Karpas-422 (cell line): ENCODE data around the gene PLA2G2F. TPM values are rescaled to one million over a fixed set of nuclear protein-coding genes. Genes with fewer than 3 reads are reported as not detected.

Experiments used
- DNase-seq: peaks from one replicate; pipeline ENCODE4 v3.0.0-alpha.2; 2015
- H2AFZ ChIP-seq: fragments of 200-600 bp; sonication (generic); 2 replicates; pipeline ENCODE4 v1.6.1; 2014; ENCODE audit warnings: antibody characterized with exemption, low read length, mixed read lengths
- H3K27ac ChIP-seq: fragments of 200-600 bp; sonication (generic); 2 replicates; pipeline ENCODE4 v1.5.1; 2014; ENCODE audit warnings: mild to moderate bottlenecking, low read length, moderate library complexity
- H3K27me3 ChIP-seq: fragments of 200-600 bp; sonication (generic); 2 replicates; pipeline ENCODE4 v1.6.1; 2014; ENCODE audit warnings: low read length, mixed read lengths
- H3K36me3 ChIP-seq: fragments of 200-600 bp; sonication (generic); 2 replicates; pipeline ENCODE4 v1.6.1; 2014; ENCODE audit warnings: low read length, mixed read lengths; ENCODE audit not compliant: insufficient read depth
- H3K4me1 ChIP-seq: fragments of 200-600 bp; sonication (generic); 2 replicates; pipeline ENCODE4 v1.6.1; 2014; ENCODE audit warnings: mild to moderate bottlenecking, low read length, mixed read lengths
- H3K4me2 ChIP-seq: fragments of 200-600 bp; sonication (generic); 2 replicates; pipeline ENCODE4 v1.6.1; 2014; ENCODE audit warnings: low read length, low read depth, mild to moderate bottlenecking; ENCODE audit not compliant: poor library complexity, severe bottlenecking
- H3K4me3 ChIP-seq: fragments of 200-600 bp; sonication (generic); 2 replicates; pipeline ENCODE4 v1.5.1; 2014; ENCODE audit warnings: mild to moderate bottlenecking, antibody characterized with exemption, low read length, mixed read lengths
- H3K79me2 ChIP-seq: fragments of 200-600 bp; sonication (generic); 2 replicates; pipeline ENCODE4 v1.6.1; 2014; ENCODE audit warnings: mild to moderate bottlenecking, low read length, mixed read lengths
- H3K9ac ChIP-seq: fragments of 200-600 bp; sonication (generic); 2 replicates; pipeline ENCODE4 v1.6.0; 2014; ENCODE audit warnings: low read length
- H3K9me2 ChIP-seq: fragments of 200-600 bp; sonication (generic), shearing (Covaris generic); replicated peaks from 2 replicates; pipeline ENCODE4 v1.6.0; 2014; ENCODE audit warnings: mild to moderate bottlenecking, low read length, moderate library complexity; ENCODE audit not compliant: insufficient read depth
- H3K9me3 ChIP-seq: fragments of 300-700, 200-600 bp; sonication (generic); 2 replicates; pipeline ENCODE4 v1.6.1; 2014; ENCODE audit warnings: low read length, mixed read lengths
- H4K20me1 ChIP-seq: fragments of 200-600 bp; sonication (generic); 2 replicates; pipeline ENCODE4 v1.6.1; 2014; ENCODE audit warnings: mild to moderate bottlenecking, antibody characterized with exemption, low read length, low read depth; ENCODE audit not compliant: insufficient read depth
- total RNA-seq: library from RNA; depleted of rRNA; stranded (reverse); fragments of >200 nt; shearing (Covaris generic); gene quantifications from 2 replicates; pipeline ENCODE4 v1.2.3, GENCODE V29; 2014; ENCODE audit warnings: low replicate concordance

Gene PLA2G2F
- total RNA-seq, 1 experiment from 2014 or later: not detected

DNA sequence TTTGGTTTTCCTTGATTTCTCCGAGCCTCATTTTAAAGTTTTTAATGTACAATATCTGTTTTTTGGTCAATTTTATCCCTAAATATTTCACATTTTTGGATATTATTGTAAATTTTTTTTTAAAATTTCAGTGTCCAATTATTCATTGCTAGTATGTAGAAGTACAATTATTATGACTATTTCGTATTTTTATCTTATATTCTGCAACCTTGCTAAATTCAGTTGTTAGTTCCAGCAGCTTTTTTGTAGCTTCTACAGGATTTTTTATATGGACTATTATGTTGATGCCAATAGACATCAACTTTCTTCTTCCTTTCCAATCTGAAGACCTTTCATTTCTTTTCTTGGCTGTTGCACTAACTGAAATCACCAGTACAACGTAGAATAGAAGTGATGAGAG is 4.1 kb upstream of the PLA2G2F start:
- DNase-seq: no peak
- H3K9me3 ChIP-seq: no peaks in the 10 kb centered on the region; the same call in 1 of the 2 replicates
- H3K4me2 ChIP-seq: no peak overlapping the region
- H3K27ac ChIP-seq: no peak overlapping the region
- no peaks in the 10 kb centered on the region for H3K27me3 ChIP-seq
- H3K9ac ChIP-seq: no peak overlapping the region
- H3K4me1 ChIP-seq: no peaks in the 10 kb centered on the region
- H3K9me2 ChIP-seq: no peaks in the 10 kb centered on the region
- H3K79me2 ChIP-seq: no peaks in the 10 kb centered on the region
- H3K4me3 ChIP-seq: no peak overlapping the region
- no peak overlapping the region for H2AFZ ChIP-seq
- no peaks in the 10 kb centered on the region for H3K36me3 ChIP-seq
- H4K20me1 ChIP-seq: no peaks in the 10 kb centered on the region

DNA sequence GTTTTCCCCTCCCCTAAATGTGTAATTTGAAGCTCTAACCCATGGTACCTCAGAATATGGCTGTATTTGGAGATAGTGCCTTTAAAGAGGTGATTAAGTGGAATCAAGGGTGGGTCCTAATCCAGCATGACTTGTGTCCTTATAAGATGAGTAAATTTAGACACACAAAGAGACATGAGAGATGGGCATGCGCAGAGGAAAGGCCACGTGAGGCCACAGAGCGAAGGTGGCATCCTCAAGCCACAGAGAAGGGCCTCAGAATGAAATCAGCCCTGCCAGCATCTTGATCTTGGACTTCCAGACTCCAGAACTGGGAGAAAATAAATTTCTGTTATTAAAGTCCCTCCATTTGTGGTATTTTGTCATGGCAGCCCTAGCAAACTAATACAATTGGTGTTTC is 2.9 kb upstream of the PLA2G2F start:
- H3K9me3 ChIP-seq: no peaks in the 10 kb centered on the region
- no peaks in the 10 kb centered on the region for H3K79me2 ChIP-seq
- H3K27ac ChIP-seq: no peak overlapping the region
- no peak for DNase-seq
- no peaks in the 10 kb centered on the region for H3K36me3 ChIP-seq
- no peak overlapping the region for H3K4me2 ChIP-seq
- no peak overlapping the region for H3K9ac ChIP-seq
- no peaks in the 10 kb centered on the region for H3K9me2 ChIP-seq
- H3K4me1 ChIP-seq: no peaks in the 10 kb centered on the region
- no peak overlapping the region for H3K4me3 ChIP-seq
- H2AFZ ChIP-seq: no peak overlapping the region
- H4K20me1 ChIP-seq: no peaks in the 10 kb centered on the region
- H3K27me3 ChIP-seq: no peaks in the 10 kb centered on the region

DNA sequence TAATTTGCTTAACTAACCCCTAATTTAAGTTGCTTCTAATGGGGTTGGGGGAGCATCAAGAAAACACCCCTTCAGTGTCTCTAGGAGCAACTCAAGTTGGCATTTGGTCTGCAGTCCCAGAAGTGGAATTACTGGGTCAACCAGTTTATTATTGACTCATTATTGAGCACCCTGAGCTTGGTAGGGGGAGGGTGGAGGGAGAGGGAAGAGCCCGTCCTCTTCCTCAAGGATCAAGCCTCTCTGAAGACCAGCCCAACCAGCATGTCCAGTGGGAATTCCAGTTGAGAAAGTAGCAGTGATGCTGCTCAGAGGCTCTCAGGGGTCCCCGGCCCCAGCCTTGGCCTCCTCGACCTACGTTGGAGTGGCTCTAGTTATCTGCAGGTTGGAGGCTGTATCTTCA is 2.1 kb upstream of the PLA2G2F start:
- no peak overlapping the region for H3K4me3 ChIP-seq
- DNase-seq: no peak
- no peak overlapping the region for H3K4me2 ChIP-seq

DNA sequence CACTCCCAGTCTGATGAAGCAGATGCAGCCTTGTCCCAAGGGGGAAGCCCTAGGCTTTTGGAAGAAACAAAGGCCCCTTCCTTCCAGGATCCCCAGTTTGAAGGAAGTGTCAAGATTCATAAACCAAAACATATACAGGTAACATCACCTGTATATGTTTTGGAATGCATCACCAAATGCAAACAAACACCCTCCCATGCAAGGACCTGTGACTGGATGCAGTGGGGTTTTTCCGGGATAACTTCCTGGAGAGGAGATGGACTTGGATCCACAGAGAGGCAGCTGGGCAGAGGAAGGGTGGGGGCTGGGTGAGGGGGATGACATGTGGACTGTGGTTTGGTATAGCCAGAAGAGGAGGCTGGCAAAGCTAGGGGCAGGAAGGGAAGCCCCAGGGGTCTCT is 1.5 kb upstream of the PLA2G2F start:
- H3K4me1 ChIP-seq: no peaks in the 10 kb centered on the region
- no peak overlapping the region for H2AFZ ChIP-seq
- no peaks in the 10 kb centered on the region for H3K36me3 ChIP-seq
- H3K9me2 ChIP-seq: no peaks in the 10 kb centered on the region
- no peaks in the 10 kb centered on the region for H4K20me1 ChIP-seq
- DNase-seq: no peak
- no peak overlapping the region for H3K27ac ChIP-seq
- H3K9ac ChIP-seq: no peak overlapping the region
- no peaks in the 10 kb centered on the region for H3K27me3 ChIP-seq
- no peak overlapping the region for H3K4me3 ChIP-seq
- no peaks in the 10 kb centered on the region for H3K79me2 ChIP-seq
- H3K4me2 ChIP-seq: no peak overlapping the region
- H3K9me3 ChIP-seq: no peaks in the 10 kb centered on the region

More for the DNA sequence above, 2.1 kb upstream of the PLA2G2F start:
- H3K9me3 ChIP-seq: no peaks in the 10 kb centered on the region
- H4K20me1 ChIP-seq: no peaks in the 10 kb centered on the region
- no peaks in the 10 kb centered on the region for H3K27me3 ChIP-seq
- H3K36me3 ChIP-seq: no peaks in the 10 kb centered on the region
- no peaks in the 10 kb centered on the region for H3K9me2 ChIP-seq
- no peaks in the 10 kb centered on the region for H3K79me2 ChIP-seq
- no peak overlapping the region for H3K9ac ChIP-seq
- H3K4me1 ChIP-seq: no peaks in the 10 kb centered on the region
- no peak overlapping the region for H3K27ac ChIP-seq
- H2AFZ ChIP-seq: no peak overlapping the region

DNA sequence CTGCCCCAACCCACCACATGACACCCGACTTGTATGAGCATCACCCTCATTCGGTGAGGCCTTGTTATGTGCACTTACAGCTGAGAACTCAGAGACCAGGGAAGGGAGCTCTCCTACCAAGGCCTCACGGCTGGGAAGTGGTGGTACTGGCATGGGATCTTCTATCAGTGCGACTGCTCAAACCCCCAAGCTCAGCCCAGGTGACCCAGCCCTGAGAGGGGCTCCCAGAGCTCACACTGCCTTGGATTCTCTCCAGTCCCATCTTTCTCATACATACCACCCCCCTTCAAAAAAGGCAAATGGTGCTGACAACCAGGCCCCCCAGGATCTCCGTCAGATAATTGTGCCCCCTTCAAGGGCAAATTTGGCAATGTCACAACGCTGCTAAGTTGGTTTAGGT is 777 bp upstream of the PLA2G2F start:
- no peaks in the 10 kb centered on the region for H3K4me1 ChIP-seq
- no peak overlapping the region for H3K27ac ChIP-seq
- no peak for DNase-seq
- H3K36me3 ChIP-seq: no peaks in the 10 kb centered on the region
- no peak overlapping the region for H3K4me2 ChIP-seq
- no peaks in the 10 kb centered on the region for H3K9me3 ChIP-seq
- H3K27me3 ChIP-seq: no peaks in the 10 kb centered on the region
- H3K79me2 ChIP-seq: no peaks in the 10 kb centered on the region
- no peak overlapping the region for H2AFZ ChIP-seq
- H3K9me2 ChIP-seq: no peaks in the 10 kb centered on the region
- no peak overlapping the region for H3K9ac ChIP-seq
- no peaks in the 10 kb centered on the region for H4K20me1 ChIP-seq
- H3K4me3 ChIP-seq: no peak overlapping the region

DNA sequence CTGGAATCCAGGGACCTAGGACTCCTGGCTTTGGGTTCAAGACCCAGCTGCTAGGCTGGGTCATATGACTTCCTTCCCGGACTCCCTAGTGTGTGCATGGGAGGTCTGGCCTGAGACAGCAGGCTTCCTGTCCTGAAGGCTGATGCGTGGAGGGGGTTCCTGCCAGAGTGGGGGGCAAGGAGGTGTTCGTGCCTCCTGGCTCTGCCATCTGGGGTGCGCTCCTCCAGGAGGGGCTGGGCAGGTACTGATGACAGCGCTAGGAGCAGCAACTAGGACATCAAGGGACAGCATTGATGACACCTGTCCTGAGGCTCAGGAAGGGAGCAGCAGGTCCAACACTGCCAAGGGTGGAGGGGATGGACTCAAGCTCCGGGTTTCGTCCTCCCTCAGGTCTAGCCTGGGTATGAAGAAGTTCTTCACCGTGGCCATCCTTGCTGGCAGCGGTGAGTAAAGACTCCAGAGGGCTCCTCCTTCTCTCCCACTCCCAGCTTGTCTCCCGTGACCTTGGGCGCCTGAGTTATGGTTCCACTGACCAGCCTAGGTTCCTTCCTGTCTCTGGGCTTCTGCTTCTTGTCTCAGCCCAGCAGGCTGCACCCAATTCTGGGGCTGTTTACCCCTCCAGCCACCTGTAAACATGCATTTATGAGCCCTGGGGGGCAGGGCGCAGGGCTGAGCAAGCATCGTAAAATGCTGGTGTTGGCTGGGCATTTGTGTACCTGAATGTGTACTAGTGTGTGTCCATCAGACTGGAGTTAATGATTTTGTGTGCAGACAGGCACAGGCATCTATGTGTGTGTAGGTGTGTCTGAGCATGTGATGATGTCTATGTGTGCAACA is 871 bp downstream of the PLA2G2F start:
- H3K27ac ChIP-seq: no peak overlapping the region
- no peaks in the 10 kb centered on the region for H3K79me2 ChIP-seq
- no peaks in the 10 kb centered on the region for H3K36me3 ChIP-seq
- H3K4me2 ChIP-seq: no peak overlapping the region
- no peaks in the 10 kb centered on the region for H3K9me2 ChIP-seq
- H4K20me1 ChIP-seq: no peaks in the 10 kb centered on the region
- no peaks in the 10 kb centered on the region for H3K4me1 ChIP-seq
- H3K9me3 ChIP-seq: no peaks in the 10 kb centered on the region
- no peak for DNase-seq
- H2AFZ ChIP-seq: no peak overlapping the region
- no peak overlapping the region for H3K4me3 ChIP-seq
- H3K9ac ChIP-seq: no peak overlapping the region
- H3K27me3 ChIP-seq: no peaks in the 10 kb centered on the region

DNA sequence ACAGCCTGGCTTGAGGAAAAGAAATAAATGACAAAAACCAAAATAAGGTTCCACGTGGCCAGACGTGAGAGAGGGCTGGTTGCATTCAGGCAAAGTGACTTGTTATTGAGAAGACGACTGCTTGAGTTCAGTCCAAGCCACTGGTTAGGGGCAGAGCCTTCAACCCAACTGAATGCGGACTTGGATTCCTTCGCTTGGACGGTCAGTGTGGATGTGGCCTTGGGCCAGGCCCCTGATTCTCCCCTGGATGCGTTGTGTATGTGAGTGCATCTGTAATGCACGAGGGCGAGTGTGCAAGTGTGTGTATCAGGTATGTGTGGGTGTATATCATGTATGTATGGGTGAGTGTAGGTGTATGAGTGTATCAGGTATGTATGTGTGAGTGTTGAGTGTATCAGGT is 1.9 kb downstream of the PLA2G2F start:
- Histone ChIP-seq H3K9ac (no peak overlapping the region), H3K9me3 (no peaks in the 10 kb centered on the region), H3K4me1 (no peaks in the 10 kb centered on the region), H3K79me2 (no peaks in the 10 kb centered on the region), H3K4me3 (no peak overlapping the region), H3K27me3 (no peaks in the 10 kb centered on the region), H3K9me2 (no peaks in the 10 kb centered on the region), H2AFZ (no peak overlapping the region), H4K20me1 (no peaks in the 10 kb centered on the region), H3K27ac (no peak overlapping the region), H3K4me2 (no peak overlapping the region), H3K36me3 (no peaks in the 10 kb centered on the region)
- DNase-seq: no peak

DNA sequence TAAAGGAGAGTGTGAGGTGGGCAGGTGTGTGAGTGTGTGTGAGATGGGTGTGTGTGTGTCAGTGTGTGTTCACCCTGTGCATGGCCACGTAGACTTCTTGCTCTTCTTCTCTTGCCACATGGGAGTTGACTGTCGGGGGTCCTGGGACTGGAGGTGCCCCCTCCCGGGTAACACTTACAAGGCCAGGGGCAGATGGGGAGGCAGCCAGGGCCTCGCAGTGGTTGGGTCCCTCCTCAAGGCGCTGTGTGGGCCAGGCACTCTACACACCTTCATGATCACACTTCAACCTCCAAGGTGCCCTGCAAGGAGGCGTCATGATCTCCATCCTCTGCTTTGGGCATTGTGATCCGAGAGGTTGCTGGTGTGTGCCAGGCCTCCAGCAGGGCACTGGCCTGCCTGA is 2.3 kb downstream of the PLA2G2F start:
- Histone ChIP-seq H3K79me2 (no peaks in the 10 kb centered on the region), H3K9me3 (no peaks in the 10 kb centered on the region), H3K4me3 (no peak overlapping the region), H3K4me2 (no peak overlapping the region), H3K4me1 (no peaks in the 10 kb centered on the region), H2AFZ (no peak overlapping the region), H3K9me2 (no peaks in the 10 kb centered on the region), H4K20me1 (no peaks in the 10 kb centered on the region), H3K27me3 (no peaks in the 10 kb centered on the region), H3K36me3 (no peaks in the 10 kb centered on the region), H3K9ac (no peak overlapping the region), H3K27ac (no peak overlapping the region)
- DNase-seq: no peak
